GM12892 (cell line): ENCODE measurements around the gene ATAT1.

ENCODE experiments used
- POLR2A ChIP-seq: IDR thresholded peaks from 2 replicates; pipeline ENCODE4 v1.6.1; 2011; ENCODE audit warnings: low read depth, low read length, control low read depth
- TAF1 ChIP-seq: IDR thresholded peaks from 2 replicates; pipeline ENCODE4 v1.6.1; 2011; ENCODE audit warnings: low read depth, mild to moderate bottlenecking, control low read depth, low read length, borderline replicate concordance

- TF ChIP-seq POLR2A (no peak; the same call in 1 of the 2 replicates), TAF1 (no peak)
These were observed 57.9 kb downstream of the ATAT1 start for GRCh38 chr6:30684386-30685156.
